Natural killer cell (primary cell): ENCODE data around the gene TBC1D4. TPM values are rescaled to one million over a fixed set of nuclear protein-coding genes. Genes with fewer than 3 reads are reported as not detected.

Experiments
- ATAC-seq, 3 donors: fragments of 150-1000 bp in 2 of 3; fragments of 200-7000 bp in 1 of 3; cut with Tn5 transposase; 1 replicate in 1 of 3; 2 replicates in 2 of 3; pipeline ENCODE4 v1.10.0; 2021; ENCODE audit warnings: mild to moderate bottlenecking in 2 of 3, moderate library complexity in 2 of 3
- DNase-seq, 2 donors: peaks; one replicate each; pipeline versions ENCODE4 v3.0.0 to v3.0.0-alpha.2; 2013 to 2021; ENCODE audit warnings: mixed read lengths in 1 of 2
- H3K27ac ChIP-seq: one replicate; pipeline ENCODE4 v1.5.1; 2013; ENCODE audit warnings: mild to moderate bottlenecking, low read length
- H3K27me3 ChIP-seq: one replicate; pipeline ENCODE4 v1.6.1; 2013; ENCODE audit warnings: low read length; ENCODE audit not compliant: control insufficient read depth, insufficient read depth
- H3K36me3 ChIP-seq: one replicate; pipeline ENCODE4 v1.6.1; 2013; ENCODE audit warnings: low read length; ENCODE audit not compliant: control insufficient read depth, insufficient read depth
- H3K4me1 ChIP-seq: one replicate; pipeline ENCODE4 v1.6.1; 2013; ENCODE audit warnings: low read length; ENCODE audit not compliant: control insufficient read depth, insufficient read depth
- H3K4me3 ChIP-seq: one replicate; pipeline ENCODE4 v1.5.1; 2013; ENCODE audit warnings: low read length
- H3K9me3 ChIP-seq: one replicate; pipeline ENCODE4 v1.6.1; 2013; ENCODE audit warnings: low read length; ENCODE audit not compliant: control insufficient read depth, insufficient read depth
- H3K27ac Mint-ChIP-seq, 2 donors: one replicate each; pipeline ENCODE4 v1.8.0; 2022; ENCODE audit warnings: mild to moderate bottlenecking in 2 of 2, mixed read lengths in 2 of 2, moderate library complexity in 1 of 2
- H3K27me3 Mint-ChIP-seq, 2 donors: one replicate each; pipeline ENCODE4 v1.8.0; 2022; ENCODE audit warnings: low read depth in 2 of 2, mixed read lengths in 2 of 2
- H3K36me3 Mint-ChIP-seq: one replicate; pipeline ENCODE4 v1.8.0; 2022; ENCODE audit warnings: mixed read lengths
- H3K4me1 Mint-ChIP-seq, 2 donors: one replicate each; pipeline ENCODE4 v1.8.0; 2022; ENCODE audit warnings: mixed read lengths in 2 of 2
- H3K4me3 Mint-ChIP-seq: one replicate; pipeline ENCODE4 v1.8.0; 2022; ENCODE audit warnings: mild to moderate bottlenecking, moderate library complexity, mixed read lengths
- H3K9me3 Mint-ChIP-seq, 2 donors: one replicate each; pipeline ENCODE4 v1.8.0; 2022; ENCODE audit warnings: mixed read lengths in 2 of 2
- CTCF ChIP-seq: fragments of 200-600 bp; IDR thresholded peaks from one replicate; pipeline ENCODE4 v1.8.0; 2022; ENCODE audit warnings: antibody characterized with exemption
- WGBS: methylation state at CpG from one replicate; pipeline ENCODE4 v1.1.7; 2013; ENCODE audit warnings: missing lambda C conversion rate; ENCODE audit not compliant: insufficient coverage; 5-methylcytosine and 5-hydroxymethylcytosine counted together
- intact Hi-C: fragments of 100-400 bp; cut with micrococcal nuclease; formaldehyde crosslinking; loops from one replicate; pipeline ENCODE4 v1.14.2; 2022
- total RNA-seq, 4 donors: library from RNA; stranded (reverse); fragments of 120-200 nt in 1 of 4; gene quantifications; one replicate each; pipeline versions ENCODE4 v1.2.3 to v1.2.4, GENCODE V29; 2013 to 2022

TBC1D4 gene
- total RNA-seq, 3 donors from 2014 or later (not counting 1 experiment from before 2014, with no cell fraction given): 0.54 to 5.1 (median 3.7) TPM

DNA sequence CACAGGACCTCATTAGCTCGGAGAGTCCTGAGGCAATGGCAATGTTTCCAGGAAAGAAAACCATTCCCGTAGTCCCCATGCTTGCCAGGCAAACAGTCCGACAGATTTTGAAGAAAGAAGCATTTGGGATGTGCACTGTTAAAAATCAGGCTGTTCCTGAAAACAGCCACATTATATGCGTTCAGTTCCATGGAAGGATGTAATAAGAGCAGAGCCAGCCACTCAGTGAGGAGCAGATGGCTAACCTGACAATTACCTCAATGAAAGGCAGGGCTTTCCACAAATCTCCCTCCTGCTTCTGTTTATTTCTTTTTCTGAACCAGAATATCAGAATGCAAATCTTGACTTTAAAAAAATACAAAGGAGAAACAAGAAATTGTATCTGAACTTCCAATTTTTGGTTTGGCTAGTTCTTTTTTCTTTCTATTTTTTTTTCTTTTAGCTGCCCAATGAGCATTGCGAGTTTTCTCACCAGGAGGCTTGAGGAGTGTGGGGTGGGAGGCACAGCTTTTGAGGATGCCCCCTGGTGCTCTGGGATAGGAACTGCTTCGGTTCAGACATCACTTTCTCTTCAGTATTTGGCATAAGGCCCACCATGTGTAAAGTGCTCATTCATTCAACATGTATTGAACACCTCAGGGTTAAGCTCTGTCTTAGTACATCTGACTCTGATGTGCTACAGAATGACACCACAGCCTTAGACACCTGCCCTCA, 124.2 kb downstream of the TBC1D4 start:
- Histone ChIP-seq H3K4me3 (no peak overlapping the region), H3K9me3 (no peaks in the 10 kb centered on the region), H3K27ac (no peak overlapping the region), H3K36me3 (no peaks in the 10 kb centered on the region), H3K27me3 (no peaks in the 10 kb centered on the region), H3K4me1 (no peaks in the 10 kb centered on the region)
- intact Hi-C loops: no loop called here
- peak; percentile 82 to 90 (median 89) for ATAC-seq
- peak; percentile 61 for TF ChIP-seq CTCF
- WGBS: 72% methylated on average over 6 of the region's 6 CpGs
- Mint-ChIP-seq H3K4me1 (peaks cover 0 to 11% of the 10 kb centered on the region in 2 donors), H3K9me3 (no peaks in the 10 kb centered on the region), H3K27me3 (no peaks in the 10 kb centered on the region), H3K27ac (no peak overlapping the region), H3K36me3 (no peaks in the 10 kb centered on the region), H3K4me3 (no peak overlapping the region)
- peak in 1 of 2 donors; percentile 78 for DNase-seq

DNA sequence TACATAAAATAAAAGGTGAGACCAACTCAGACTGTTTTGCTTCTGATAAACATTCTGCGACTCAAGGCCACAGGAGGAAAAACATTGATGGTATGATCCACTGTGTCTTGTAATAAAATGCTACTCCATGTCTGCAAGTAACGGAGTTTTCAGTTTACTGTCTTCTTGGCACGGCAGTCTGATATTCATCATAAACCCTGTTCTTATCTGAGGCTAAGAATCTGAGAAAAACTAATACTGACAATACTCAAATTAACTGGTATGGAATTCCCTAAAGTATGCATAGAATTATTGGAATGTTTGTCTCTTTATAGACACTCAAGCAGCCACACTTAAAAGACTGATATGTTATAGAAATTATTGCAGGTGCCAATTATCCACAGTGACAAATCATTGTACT, 125.5 kb downstream of the TBC1D4 start:
- Mint-ChIP-seq H3K36me3 (no peaks in the 10 kb centered on the region), H3K27ac (no peak overlapping the region), H3K9me3 (no peaks in the 10 kb centered on the region), H3K4me1 (peaks cover 0 to 11% of the 10 kb centered on the region in 2 donors), H3K4me3 (no peak overlapping the region), H3K27me3 (no peaks in the 10 kb centered on the region)
- Histone ChIP-seq H3K9me3 (no peaks in the 10 kb centered on the region), H3K27me3 (no peaks in the 10 kb centered on the region), H3K36me3 (no peaks in the 10 kb centered on the region), H3K4me1 (no peaks in the 10 kb centered on the region), H3K4me3 (no peak overlapping the region), H3K27ac (no peak overlapping the region)
- TF ChIP-seq CTCF: no peak
- intact Hi-C loops: no loop called here
- ATAC-seq (no peak), DNase-seq (no peak)
- WGBS: 97% methylated on average over 3 of the region's 3 CpGs

DNA sequence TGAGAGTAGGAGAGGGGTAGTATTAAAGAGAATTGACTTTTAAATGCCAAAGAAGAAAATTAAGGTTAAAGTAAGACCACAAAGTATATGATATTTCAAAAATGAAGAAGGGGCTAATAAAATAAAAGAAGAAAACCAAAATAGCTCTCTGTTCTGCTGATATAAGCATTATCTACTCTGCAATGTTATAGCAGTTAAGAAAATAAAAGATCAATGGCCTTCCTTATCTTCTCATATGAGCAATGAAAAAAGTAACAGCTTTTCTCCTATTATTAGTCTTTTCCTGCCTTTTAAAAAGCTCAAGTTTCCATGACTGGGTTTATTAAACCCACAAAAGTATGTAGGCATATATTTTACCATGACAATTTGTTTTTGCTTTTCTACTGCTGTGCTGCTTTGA, 126.4 kb downstream of the TBC1D4 start:
- no peak for TF ChIP-seq CTCF
- Histone ChIP-seq H3K9me3 (no peaks in the 10 kb centered on the region), H3K4me3 (no peak overlapping the region), H3K27me3 (no peaks in the 10 kb centered on the region), H3K4me1 (no peaks in the 10 kb centered on the region), H3K36me3 (no peaks in the 10 kb centered on the region), H3K27ac (no peak overlapping the region)
- intact Hi-C loops: no loop called here
- Mint-ChIP-seq H3K27ac (no peak overlapping the region), H3K4me3 (no peak overlapping the region), H3K9me3 (no peaks in the 10 kb centered on the region), H3K36me3 (no peaks in the 10 kb centered on the region), H3K4me1 (peaks cover 0 to 11% of the 10 kb centered on the region in 2 donors), H3K27me3 (no peaks in the 10 kb centered on the region)
- DNase-seq: no peak
- ATAC-seq: no peak

DNA sequence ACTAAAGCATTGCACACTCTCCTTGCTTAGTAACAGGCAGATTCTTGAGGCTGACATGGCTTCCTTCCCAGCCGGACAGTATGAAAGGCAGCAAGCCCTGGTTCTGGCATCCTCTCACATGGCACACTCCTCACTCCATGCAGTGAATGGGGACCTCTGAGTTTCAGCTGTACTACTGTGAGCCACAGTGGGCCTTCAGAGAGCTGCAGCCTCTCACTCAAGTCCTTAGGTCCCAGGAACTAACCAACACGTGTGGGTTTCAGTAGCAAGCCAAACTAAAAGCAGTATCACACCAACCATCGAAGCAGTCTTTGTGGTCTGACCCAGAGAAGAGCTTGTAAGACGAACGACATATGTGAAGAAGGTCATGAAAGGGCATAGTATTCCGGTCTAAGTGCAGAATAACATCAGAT, 128.2 kb downstream of the TBC1D4 start:
- Histone ChIP-seq H3K4me1 (no peaks in the 10 kb centered on the region), H3K27ac (no peak overlapping the region), H3K27me3 (no peaks in the 10 kb centered on the region), H3K36me3 (no peaks in the 10 kb centered on the region), H3K4me3 (no peak overlapping the region), H3K9me3 (no peaks in the 10 kb centered on the region)
- H3K36me3 Mint-ChIP-seq: no peaks in the 10 kb centered on the region
- no peaks in the 10 kb centered on the region for H3K9me3 Mint-ChIP-seq
- ATAC-seq: peak; percentile 38 to 68 (median 52)
- DNase-seq: no peak
- H3K4me3 Mint-ChIP-seq: no peak overlapping the region
- peaks cover 0 to 11% of the 10 kb centered on the region in 2 donors for H3K4me1 Mint-ChIP-seq
- TF ChIP-seq CTCF: no peak
- H3K27ac Mint-ChIP-seq: no peak overlapping the region
- intact Hi-C loops: no loop called here
- WGBS: 69% methylated on average over 6 of the region's 6 CpGs
- no peaks in the 10 kb centered on the region for H3K27me3 Mint-ChIP-seq
